SKM-1 treated with dmso at 0.1 percent for 144 hours (cell line): Measurements from ENCODE around the gene MACROD1.

Experiments used
- DNase-seq: peaks from one replicate; lab custom pipeline; 2025; ENCODE audit not compliant: unreplicated experiment; lab: John Stamatoyannopoulos, UW

Gene MACROD1, protein sequence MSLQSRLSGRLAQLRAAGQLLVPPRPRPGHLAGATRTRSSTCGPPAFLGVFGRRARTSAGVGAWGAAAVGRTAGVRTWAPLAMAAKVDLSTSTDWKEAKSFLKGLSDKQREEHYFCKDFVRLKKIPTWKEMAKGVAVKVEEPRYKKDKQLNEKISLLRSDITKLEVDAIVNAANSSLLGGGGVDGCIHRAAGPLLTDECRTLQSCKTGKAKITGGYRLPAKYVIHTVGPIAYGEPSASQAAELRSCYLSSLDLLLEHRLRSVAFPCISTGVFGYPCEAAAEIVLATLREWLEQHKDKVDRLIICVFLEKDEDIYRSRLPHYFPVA

DNA sequence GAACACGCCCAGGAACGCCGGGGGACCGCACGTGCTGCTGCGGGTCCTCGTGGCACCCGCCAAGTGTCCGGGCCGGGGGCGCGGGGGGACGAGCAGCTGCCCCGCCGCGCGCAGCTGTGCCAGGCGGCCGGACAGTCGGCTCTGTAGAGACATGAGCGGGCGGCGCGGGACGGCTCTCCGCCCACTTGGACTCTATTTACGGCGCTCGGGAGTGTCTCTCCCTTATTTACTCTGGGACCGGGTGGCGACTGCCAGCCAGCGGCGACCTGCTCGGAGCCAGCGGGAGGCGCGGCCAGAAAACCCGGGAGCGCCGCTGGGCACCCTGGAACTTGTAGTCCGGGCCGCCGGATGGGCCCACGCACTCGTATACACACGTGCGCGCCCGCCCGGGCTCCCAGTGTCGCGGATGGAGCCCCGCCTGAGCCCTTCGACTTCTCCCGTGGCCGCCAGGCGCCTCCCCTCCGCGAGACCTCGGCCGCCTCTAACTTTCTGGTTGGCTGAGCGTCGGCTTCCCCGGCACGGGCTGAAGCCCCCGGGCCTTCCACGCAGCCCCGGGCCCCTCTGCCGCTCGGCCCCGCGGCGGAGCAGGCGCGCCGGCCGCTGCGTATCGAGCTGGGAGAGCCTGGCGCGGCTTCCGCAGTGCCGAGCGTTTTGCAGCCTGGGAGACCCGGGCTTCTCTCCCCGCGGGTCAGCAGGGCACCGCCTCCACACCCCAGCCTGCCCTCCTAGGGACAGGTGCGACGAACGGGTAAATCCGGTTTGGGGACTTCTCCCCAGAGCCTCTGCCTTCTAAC is at the start of gene MACROD1:
MACROD1 (minus strand) TSS at position 272 of the 794 bp plus-strand sequence; CDS start at position 153, 119 bp downstream.
- peak; percentile 78 for DNase-seq

DNA sequence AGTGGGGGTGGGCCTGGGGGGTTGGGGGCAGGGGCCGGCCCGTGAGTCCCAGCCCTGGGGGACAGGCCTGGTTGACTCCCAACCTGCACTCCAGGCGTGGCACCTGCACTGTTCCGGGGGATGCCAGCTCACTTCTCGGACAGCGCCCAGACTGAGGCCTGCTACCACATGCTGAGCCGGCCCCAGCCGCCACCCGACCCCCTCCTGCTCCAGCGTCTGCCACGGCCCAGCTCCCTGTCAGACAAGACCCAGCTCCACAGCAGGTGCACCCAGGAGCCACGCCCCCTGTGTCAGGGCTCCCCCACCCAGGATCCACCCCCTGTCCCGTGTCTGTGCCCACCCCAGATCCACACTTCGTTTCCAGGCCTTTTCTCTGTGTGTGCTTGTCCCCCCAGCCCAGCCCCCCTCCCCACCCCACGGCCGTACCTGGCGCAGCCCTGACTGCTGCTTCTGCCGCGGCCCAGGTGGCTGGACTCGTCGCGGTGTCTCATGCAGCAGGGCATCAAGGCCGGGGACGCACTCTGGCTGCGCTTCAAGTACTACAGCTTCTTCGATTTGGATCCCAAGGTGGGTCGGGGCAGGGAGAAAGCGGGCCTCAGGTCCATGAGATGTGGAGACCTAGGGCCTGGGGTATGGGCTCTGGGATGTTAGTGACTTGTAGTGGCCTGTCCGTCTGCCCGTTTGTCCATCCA is 45.4 kb upstream of the MACROD1 start:
- no peak for DNase-seq

DNA sequence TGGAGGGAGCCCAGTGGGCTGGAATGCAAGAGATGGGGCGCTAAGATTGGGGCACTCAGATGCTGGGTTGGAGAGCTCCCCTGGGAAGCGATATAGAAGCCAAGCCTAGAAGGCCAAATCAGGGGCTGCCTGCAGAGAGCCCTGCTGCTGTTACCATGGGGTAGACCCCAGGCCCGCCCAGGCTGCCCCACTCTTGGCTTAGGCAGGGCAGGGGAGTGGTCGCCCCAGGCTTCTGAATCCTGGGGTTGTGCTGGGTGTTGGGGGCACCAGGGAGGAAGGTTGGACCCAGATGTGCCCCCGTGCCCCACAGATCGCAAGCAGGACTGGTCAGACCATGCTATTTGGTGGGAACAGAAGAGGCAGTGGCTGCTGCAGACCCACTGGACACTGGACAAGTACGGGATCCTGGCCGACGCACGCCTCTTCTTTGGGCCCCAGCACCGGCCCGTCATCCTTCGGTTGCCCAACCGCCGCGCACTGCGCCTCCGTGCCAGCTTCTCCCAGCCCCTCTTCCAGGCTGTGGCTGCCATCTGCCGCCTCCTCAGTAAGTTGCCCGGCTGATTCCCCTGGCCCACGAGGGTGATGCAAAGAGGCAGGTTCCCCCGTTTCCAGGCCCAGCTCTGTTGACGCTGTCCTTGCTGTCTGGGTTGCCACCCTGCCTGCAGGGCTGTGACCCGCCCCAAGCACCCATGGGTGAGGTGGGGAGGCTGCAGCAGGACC is 44.5 kb upstream of the MACROD1 start:
- DNase-seq, result no peak

DNA sequence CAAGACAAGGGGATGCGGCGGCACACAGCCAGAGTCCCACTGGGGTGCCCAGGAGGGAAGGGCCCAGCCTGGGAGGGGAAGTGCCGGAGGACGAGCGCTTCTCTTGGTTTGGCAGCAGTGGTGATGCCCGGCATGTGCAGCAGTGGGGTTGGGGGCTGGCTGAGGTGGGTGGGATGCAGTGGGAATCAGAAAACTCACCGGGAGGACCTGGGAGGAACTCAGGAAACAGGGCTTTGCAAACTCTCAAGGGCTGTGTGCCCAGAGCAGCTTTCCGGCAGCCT is 43.6 kb upstream of the MACROD1 start:
- DNase-seq, result no peak

DNA sequence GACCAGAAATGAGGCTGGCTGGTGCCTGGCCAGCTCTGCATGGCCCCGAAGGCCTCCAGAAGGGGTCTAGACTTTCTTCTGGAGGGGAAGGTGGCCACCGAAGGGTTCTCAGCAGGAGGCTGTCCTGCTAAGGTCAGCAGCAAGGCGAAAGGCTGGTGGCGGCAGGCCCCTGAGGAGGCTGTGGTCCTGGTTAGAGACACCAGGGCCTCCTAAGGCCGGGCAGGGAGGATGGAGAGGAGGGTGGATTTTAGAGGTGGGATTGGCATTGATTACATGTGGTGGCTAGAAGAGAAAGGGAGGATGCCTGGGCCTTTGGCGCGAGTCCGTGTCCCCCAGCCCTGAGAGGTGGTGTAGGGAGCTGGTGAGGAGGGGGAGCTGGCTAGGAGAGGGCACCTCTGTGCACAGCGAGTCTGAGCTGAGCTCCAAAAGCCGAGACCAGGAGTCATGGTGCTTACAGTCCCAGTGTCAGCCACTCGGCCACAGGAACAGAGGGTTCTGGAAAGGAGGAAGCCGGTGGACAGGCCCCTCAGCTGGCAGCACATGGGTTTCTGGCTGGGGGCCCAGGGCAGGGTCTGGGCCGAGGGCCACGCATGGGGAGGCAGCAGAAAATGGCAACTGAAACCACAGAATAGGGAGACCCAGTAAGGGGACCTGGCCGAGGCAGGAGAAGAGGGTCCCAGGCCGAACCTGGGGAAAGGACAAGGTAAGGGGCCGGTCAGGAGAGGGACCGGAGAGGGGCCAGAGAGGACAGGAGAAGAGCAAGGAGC is 43.1 kb upstream of the MACROD1 start:
- no peak for DNase-seq

DNA sequence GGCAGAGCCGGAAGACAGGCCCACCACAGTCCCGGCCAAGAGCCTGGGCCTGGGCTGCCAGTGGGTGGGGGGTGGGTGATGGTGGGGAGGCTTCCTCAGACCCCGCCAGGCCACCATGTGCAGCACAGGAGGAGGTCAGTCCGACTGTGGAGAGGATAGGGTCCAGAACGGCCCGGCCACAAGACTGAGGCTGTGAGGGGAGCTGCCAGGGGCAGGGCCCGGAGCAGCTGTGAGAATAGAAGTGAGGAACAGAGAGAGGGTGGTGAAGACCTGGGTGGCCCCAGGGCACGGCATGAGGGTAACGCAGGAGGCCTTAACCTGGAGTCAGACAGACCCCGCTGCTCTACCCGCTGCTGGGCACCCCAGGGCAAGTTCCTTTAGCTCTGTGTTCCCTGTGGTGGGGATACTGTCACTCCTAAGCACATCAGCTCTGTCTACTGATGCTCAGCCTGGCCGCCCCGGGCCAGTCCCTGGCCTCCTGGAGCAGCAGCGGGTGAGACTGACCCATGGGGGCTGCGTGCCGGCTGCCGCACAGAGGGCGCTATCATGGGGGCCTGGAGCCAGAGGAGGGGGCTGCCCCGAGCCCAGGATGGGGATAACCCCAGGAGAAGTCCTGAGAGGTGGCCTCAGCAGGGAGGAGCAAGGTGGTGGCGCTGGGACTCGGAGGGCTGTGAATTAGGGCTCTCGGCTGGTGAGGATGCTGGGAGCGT is 42.3 kb upstream of the MACROD1 start:
- DNase-seq, result no peak

DNA sequence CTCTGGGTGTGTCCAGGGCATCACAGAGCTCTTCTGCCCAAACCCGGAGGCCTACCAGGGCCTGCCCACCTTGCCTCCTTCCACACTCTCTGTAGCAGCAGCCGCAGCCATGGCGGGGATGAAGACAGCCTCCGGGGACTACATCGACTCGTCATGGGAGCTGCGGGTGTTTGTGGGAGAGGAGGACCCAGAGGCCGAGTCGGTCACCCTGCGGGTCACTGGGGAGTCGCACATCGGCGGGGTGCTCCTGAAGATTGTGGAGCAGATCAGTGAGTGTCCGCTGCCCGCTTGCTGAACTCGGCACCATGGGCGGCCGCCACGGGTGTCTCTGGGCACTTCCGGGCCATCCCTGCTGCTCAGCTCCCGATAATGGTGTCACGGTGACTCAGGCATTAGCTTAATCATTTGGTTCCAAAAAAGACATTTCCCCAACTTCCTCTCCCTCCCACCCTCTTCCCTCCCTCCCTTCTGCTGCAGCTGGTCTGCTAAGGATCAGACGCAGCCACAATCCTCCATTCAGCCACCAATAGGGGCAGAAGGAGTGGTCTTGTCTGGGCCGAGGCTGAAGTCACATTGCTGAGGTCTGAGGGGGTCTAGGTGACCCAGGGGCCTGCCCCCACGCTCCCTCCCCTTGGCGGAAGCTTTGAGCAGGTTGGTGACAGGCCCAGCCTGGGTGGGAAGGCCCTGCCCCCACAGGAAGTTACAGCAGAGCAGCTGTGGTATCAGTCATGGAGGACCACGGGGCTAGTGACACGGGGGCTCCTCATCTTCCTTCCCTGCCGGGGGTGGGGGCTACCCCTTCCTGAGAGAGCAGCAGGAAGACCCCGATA is 41.6 kb upstream of the MACROD1 start:
- peak; percentile 84 for DNase-seq

DNA sequence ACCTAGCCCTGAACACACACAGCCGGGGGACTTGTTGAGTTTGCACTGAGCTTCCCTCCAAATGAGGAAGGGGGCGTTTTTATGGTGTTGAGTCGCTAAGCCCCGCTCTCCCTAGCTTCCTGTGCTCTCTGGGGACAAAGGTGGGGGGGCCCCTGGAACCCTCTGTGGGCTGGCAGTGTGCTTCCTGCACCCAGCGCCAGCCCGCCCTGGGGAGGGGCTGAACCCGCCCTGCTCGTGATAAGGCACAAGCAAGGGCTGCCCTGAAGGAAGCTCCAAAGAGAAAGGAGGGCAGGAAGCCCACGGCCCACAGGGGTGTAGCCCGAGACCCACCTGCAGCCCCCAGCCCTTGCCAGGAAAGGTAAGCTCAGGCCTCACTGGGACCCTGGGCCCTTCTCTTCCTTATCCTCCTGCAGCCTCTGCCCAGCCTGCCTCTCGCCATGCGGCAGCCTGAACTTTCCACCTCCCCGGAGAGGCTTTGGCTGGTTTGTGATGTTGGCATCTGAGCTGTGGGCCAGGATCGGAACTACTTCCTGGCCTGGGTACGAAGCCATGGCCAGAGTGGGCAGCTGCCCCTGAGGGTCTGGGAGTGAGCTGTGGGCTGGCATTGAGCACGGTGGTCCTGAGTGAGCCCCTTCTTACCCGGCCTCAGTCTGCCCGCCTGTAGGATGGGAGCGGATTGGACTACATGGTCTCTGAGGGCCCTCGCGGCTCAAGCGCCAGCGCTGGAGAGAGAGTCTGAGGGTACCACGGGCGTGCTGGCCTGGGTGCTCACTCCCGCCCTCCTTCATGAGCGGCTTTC is 40.7 kb upstream of the MACROD1 start, which contains the start of gene FERMT3:
FERMT3 (plus strand) TSS at position 265 of the 799 bp plus-strand sequence. CDS start 644 bp downstream, outside the sequence.
- peak; percentile 72 for DNase-seq

DNA sequence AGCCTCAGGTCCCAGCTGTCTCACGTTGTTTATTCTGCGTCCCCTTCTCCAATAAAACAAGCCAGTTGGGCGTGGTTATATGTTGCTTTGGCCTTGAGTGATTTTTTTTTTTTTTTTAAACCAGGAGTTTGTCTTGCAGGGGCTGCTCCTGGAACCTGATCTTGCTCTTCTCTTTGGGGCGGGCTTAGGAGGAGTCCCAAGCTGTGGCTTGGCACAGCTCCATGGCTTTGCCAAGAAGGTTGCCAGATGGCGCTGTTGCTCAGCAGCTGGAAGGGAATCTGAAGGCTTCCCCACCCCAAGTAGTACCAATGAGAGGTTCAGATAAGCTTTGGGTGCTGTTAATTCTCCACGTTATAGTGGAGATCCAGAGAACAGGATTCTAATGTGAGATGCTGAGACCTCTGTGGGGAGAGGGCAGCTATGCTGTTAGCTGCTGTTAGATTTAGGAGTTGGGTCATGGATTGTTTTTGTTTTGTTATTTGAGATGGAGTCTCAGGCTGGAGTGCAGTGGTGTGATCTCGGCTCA is 38.6 kb upstream of the MACROD1 start:
- peak; percentile 43 for DNase-seq

DNA sequence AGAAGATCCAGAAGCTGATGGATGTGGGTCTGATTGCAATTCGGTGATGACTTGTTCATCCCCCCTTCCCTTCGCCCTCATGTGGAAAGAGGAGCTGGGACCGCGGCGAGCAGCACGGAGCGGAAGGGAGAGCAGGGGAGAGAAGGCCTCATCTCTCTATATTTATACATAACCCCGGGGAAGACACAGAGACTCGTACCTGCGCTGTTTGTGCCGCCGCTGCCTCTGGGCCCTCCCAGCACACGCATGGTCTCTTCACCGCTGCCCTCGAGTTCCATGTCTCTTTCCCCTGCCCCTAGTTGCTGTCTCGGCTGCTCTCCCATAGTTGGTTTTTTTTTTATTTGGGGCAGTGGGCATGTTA is 38.1 kb upstream of the MACROD1 start:
- DNase-seq, result no peak

DNA sequence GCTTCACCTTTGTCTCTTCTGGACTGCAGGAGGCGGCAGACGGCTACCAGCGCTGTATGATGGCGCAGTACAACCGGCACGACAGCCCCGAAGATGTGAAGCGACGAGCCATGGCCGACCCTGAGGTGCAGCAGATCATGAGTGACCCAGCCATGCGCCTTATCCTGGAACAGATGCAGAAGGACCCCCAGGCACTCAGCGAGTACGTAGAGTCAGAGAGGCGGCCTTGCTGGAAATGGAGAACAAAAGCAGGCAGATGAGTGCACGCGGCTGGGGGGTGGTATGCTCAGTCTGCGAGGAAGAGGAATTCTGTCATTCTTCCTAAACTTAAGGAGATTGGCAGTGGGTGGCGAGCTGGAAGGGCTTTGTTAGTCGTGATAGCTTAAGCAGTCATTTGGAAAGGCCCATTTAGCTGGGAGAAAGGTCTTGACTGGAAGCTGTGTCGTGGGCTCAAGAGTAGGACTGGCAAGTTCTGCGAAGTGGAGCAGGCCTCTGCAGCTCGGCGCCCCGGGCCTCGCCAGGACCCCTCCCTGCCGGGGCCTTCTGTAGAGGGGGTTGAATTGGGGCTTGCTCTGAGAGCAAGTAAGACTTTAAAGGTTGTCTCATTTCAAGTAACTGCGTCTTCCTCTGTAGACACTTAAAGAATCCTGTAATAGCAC is 37.6 kb upstream of the MACROD1 start:
- DNase-seq, result no peak

DNA sequence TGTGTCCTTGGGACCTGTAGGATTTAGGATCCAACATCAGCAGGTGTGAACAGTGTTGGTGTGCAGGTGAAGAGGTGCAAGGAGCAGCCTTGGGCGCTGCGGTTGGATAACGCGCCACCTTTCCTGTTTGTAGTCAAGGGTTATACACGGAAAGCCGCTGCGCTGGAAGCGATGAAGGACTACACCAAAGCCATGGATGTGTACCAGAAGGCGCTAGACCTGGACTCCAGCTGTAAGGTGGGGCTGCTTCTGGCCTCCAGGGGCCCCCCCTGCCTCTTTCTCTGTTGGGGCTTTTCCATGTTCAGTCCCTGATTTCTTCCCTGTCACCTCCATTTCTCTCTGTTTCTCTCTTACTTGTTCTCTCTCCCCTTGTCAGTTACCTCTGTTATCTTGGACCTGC is 37.1 kb upstream of the MACROD1 start:
- no peak for DNase-seq

DNA sequence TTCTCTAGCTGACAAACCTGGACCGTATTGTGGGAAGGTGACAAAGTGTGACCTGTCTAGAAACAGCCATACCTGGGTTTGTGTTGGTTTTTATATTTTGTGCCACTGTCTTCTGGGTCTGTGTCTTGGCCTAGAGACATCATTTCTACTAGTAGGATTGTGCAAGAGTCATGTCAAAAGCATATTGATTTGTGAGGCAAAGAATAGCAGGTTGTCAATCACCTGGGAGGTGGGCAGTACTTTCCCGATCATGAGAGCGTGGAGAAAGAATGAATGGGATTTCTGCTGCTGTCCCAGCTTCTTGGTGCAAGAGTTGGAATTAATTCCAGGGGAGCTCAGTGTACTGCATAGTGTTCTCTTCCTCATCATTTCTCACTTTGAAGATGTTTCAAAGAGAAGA is 35.6 kb upstream of the MACROD1 start:
- DNase-seq, result no peak

DNA sequence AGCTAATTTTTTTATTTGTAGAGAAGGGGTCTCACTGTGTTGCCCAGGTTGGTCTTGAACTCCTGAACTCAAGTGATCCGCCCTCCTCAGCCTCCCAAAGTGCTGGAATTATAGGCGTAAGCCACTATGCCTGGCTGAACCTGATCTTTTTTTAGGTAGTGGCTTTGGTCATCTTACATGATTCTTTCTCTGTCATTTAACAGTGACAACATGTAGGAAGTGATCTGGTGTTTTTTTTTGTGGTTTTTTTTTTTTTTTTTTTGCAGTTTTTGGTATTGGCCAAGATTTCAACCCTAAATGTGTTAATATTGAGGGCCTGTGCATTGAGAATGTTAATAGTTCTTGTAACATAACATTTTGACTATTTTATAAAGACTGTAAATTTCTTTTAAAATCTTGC is 32.6 kb upstream of the MACROD1 start:
- no peak for DNase-seq

DNA sequence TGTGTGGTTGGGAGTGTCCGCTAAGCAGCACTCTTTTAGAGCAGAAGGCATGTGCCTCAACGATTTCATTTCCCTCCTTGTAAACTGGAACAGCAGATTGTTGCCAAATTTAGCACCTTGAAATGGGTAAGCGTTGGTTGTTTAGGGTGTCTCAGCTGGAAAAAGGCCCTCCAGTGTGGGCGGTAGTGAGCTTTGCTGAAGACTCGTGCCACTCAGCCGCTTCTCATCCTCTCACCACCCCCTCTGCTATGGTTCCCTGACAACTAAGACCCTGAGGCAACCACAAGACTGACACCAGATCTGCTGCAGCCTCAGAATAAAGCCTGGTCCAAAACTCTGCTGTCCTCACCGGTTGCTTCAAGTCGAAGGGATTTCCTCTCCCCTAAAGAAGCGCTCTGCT is 30.7 kb upstream of the MACROD1 start:
- DNase-seq, result no peak

DNA sequence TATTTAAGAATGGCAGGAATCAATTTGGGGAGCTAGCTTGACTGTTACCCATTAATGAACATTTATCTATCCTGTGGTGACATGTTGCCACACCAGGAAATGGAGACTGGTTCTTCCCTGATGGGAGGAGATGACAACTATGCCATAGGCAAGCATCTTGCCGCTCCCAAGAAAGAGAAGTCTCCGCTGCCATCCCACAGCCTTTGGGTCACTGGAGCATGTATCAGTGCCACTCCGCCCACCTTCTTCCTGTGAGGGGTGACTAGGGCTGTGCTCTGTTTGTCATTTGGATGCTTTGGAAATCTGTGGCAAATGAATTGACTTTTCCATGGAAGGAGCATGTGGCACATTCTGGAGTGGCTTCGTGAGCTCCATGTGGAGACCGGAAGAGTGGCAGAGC is 26.5 kb upstream of the MACROD1 start:
- no peak for DNase-seq

DNA sequence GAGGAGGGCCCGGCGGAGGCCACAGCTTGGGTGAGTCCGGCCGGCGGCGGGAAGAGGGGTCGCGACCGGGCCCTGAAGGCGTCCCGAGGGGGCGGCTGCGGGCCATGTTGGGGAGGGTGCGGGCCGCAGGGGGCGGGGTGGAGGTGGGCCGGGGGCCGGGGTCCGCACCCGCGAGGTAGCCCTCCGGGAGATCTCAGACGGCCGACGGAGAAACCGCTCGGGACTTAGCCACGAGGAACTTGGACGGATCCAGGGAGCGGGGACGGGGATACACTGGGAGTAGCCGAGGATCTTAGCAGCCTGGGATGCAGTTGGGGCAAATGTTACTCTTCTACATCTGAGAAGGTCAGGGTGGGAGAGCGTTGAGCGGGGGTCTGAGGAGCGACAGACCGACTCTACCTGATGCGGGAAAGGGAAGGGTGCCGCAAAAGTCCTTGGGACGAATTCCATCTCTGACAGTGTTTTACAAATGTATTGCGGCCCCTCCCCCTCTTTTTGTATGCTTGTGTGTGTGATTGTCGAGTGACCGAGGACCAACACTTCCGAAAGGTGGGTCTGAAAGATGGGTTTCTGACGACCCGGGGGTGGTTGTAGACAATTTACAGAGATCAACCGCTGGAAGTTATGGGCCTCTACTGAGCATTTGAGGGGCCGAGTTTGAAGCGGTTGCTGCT is 20.7 kb upstream of the MACROD1 start:
- no peak for DNase-seq
